Left cardiac atrium (tissue), 4 donors: Measurements from ENCODE around the gene LRRC23. TPM values are rescaled to one million over a fixed set of nuclear protein-coding genes. Genes with fewer than 3 reads are reported as not detected.

Source experiments
- ATAC-seq, 2 donors: fragments of 200-7000 bp; cut with Tn5 transposase; one replicate each; pipeline ENCODE4 v1.9.1; 2020; ENCODE audit warnings: mild to moderate bottlenecking in 2 of 2, moderate library complexity in 2 of 2
- DNase-seq: peaks from one replicate; pipeline ENCODE4 v3.0.0-alpha.2; 2020
- intact Hi-C, 2 donors: fragments of 100-400 bp; cut with DNase I; formaldehyde crosslinking; loops; one replicate each; pipeline versions ENCODE4 v1.14.1 to v1.15.1; 2022 to 2023
- total RNA-seq, 2 donors: library from RNA; stranded (reverse); fragmentation: NEBNext Ultra II Directional; extraction: Animal tissue kit (Norgen Biotek cat#: 25700); gene quantifications; one replicate each; pipeline ENCODE4 v1.2.1, GENCODE V29; 2021
- donor health status: DM: no; HTN: yes; CAD: no.
- donor health status: DM: no; HTN: yes; CAD: no; lungs with severe emphysema.
- donor health status: DM: yes; HTN: yes; CAD: no.
- donor health status: Dilated cardiomyopathy.

The LRRC23 gene
- total RNA-seq, 2 donors from 2014 or later: 8.1 to 10.5 TPM

GRCh38 chr12:6950811-6951540 is 46.4 kb downstream of the LRRC23 start, which contains the start of gene PTPN6:
PTPN6 (plus strand) TSS chr12:6951356; CDS start chr12:6951513, 157 bp downstream.
- intact Hi-C loops: no loop called here
- DNase-seq (peak; percentile 57), ATAC-seq (peak; percentile 22 to 27)

GRCh38 chr12:6951551-6952120 is 47.0 kb downstream of the LRRC23 start:
- ATAC-seq (no peak), DNase-seq (no peak)
- intact Hi-C loops: no loop called here

DNA sequence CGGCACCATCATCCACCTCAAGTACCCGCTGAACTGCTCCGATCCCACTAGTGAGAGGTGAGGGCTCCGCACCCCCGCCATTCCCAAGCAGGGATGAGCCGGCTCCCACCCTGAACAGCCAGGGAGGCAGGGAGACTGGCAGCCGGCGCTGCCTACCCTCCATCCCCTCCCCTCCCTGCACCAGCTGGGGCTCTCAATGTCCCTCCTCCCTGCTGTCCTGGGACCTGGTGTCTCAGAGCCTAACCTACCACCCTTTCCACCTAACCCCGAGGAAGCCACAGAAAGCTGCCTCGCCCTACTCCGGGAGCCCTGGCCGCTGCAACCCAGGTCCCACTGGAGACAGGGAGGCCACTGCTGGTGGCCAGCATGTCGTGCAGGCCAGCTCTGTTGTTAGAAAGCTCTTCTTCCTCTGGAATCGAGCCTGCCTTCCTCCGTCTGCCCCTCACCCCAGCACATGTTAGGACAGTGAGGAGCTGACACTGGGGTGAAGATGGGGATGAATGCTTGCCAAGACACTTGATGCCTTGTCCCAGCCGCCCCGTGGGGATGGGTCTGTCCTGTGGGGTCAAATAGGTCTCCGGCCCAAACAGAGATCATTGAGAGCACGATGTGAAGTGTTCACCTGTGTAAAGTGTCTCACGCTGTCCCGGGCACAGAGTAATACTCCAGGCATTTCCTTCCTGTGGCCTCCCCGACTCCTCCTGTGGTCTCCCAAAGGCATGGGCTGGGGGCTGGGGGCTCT is 47.7 kb downstream of the LRRC23 start:
- ATAC-seq (no peak), DNase-seq (no peak)
- intact Hi-C loops: no loop called here

DNA sequence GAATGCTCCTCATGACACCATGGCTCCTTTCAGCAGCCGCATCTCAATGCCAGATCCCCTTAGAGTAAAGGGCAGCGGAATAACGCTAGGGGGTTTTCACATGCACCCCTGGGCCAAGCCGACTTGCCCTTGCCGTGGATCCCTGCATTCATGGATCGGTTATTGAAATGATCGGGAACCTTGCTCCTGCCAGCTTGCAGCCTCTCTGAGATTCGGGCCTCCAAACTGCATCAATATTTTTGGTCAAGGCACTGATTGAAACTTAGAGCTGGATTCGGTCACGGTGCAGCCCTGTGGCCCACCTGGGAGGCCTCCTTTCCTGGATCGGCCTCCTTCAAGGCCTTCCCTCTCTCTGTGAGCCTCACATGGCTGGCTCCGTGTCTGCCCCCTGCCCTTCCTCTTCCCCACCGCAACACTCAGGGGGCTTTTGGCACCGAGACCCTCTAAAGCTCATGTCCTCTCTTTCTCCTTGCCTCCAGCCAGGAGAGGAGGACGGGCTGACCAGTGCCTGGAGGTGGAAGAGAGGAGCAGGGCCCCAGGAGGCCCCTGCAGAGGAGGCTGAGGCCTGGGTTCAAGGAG is 48.3 kb downstream of the LRRC23 start:
- no peak for DNase-seq
- intact Hi-C loops: no loop called here

DNA sequence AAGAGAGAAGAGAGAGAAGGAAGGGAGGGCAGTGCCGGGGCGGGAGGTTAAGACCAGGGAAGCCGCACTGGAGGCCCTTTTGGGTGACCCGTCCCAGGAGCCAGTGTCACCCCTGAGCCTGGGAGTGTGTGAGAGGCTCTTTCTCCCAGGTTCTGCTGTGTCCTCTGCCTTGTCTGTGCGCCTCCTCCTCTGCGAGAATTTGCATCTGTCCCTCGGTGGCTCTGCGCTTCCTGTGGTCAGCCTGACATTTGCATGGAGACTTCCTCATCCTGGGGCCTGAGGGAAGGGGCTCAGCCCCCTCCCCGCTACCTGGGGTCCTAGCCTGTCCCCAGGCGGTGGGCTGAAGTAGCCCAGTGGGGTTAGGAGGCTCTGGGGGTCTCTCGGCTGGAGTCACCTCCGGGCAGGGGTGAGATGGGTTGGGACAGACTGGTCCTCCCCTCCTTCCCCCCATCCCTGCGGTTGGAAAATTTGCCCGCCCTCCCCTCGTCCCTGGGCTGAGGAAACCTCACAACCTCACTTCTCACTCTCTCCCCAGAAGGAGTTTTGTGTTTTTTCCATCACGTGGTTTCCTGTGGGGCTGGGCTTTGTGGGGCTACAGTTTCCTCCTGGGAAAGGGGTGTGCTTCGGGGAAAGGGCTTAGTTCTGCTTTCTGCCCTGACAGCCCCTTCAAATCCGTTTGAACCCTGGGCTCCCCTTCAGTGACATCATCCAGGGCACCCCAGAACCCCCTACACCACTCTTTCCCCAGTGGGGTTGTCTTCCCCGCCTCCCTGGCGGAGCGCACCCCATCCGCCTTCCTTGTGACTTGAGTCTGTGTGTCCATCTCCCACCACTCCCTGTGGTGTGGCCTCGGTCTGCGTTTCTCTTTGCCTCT is 49.1 kb downstream of the LRRC23 start:
- ATAC-seq (peak; percentile 54 to 63), DNase-seq (peak; percentile 53)
- intact Hi-C loops: no loop called here

More for the DNA sequence above, 48.3 kb downstream of the LRRC23 start:
- ATAC-seq: no peak

- no peak for ATAC-seq
- intact Hi-C loops: no loop called here
- no peak for DNase-seq
Measured at GRCh38 chr12:6954316-6955107, 49.9 kb downstream of the LRRC23 start.

- DNase-seq (no peak), ATAC-seq (no peak)
- intact Hi-C loops: no loop called here
Measured at GRCh38 chr12:6955108-6956020, 50.7 kb downstream of the LRRC23 start.

- DNase-seq (no peak), ATAC-seq (no peak)
- intact Hi-C loops: no loop called here
Measured at GRCh38 chr12:6956021-6956727, 51.6 kb downstream of the LRRC23 start.

- no peak for DNase-seq
- no peak for ATAC-seq
- intact Hi-C loops: no loop called here
Measured at GRCh38 chr12:6957151-6957701, 52.6 kb downstream of the LRRC23 start.

GRCh38 chr12:6957741-6958608 is 53.4 kb downstream of the LRRC23 start:
- DNase-seq: no peak
- ATAC-seq: no peak
- intact Hi-C loops: no loop called here

- ATAC-seq (no peak), DNase-seq (no peak)
- intact Hi-C loops: no loop called here
Measured at GRCh38 chr12:6958609-6959057, 54.0 kb downstream of the LRRC23 start.

GRCh38 chr12:6959058-6959804 is 54.6 kb downstream of the LRRC23 start:
- DNase-seq: peak; percentile 34
- peak; percentile 17 to 25 for ATAC-seq
- intact Hi-C loops: no loop called here

GRCh38 chr12:6959805-6960592 is 55.4 kb downstream of the LRRC23 start:
- DNase-seq: peak; percentile 25
- intact Hi-C loops: loop anchor here in 1 of 2 donors (2.0 kb wide), 1 partner anchor 15 kb away; the partner anchor contains the start of gene C12orf57

More at GRCh38 chr12:6959805-6960592, 55.4 kb downstream of the LRRC23 start:
- ATAC-seq: no peak
